Measurements from ENCODE around the gene PBX3.

PBX3 gene

DNA sequence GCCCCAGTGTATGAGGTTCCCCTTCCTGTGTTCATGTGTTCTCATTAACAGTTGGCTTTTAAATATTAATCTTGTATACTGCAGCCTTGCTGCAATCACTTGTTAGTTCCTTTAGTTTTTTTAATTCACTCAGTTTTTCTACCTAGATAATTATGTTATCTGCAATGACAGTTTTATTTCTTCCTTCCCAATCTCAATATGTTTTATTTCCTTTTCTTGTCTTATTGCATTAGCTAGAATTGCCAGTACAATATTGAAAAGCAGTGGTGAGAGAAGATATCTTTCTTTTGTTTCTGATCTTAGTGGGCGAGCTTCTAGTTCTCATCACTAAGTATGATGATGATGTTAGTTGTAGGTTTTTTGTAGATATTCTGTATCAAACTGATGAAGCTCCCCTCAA lies 232.2 kb downstream of the PBX3 start:
- no peak for DNase-seq (ENCODE audit: low spot score)

DNA sequence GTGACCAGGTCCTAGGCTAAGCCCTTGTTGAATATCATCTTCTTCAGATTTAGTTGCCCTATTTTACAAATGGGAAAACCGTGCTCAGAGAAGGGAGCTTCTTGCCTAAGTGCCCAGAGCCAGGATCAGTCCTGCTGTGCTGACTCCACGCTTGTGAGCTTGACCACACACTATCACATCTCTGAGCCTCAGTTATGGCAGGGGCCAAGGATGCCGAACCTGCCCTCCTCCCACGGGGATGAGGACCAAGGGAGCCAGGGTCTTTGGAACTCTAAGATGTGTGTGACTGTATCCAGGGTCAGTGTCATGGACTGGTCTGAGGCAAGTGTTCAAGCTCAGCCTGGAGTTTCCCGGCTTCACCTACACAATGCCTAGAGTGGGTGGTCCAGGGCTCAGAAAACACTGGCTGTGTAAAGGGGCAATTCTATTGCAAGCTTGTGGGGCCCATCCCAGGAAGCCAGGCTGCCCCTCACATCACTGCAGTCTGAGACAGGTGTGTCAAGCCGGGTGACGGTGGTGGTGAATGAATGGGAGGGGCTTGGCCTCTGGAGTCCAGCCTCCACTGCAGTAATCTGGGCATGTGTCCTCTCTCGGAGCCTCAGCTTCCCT lies 235.7 kb downstream of the PBX3 start:
- no peak for DNase-seq (ENCODE audit: low spot score)

GRCh38 chr9:125983681-125984080 lies 236.5 kb downstream of the PBX3 start:
- DNase-seq (ENCODE audit: low spot score) = no peak

- no peak for DNase-seq (ENCODE audit: low spot score)
These were observed 237.3 kb downstream of the PBX3 start for GRCh38 chr9:125984461-125984860.

GRCh38 chr9:125985142-125985997 lies 238.2 kb downstream of the PBX3 start:
- DNase-seq (ENCODE audit: low spot score) = no peak

DNA sequence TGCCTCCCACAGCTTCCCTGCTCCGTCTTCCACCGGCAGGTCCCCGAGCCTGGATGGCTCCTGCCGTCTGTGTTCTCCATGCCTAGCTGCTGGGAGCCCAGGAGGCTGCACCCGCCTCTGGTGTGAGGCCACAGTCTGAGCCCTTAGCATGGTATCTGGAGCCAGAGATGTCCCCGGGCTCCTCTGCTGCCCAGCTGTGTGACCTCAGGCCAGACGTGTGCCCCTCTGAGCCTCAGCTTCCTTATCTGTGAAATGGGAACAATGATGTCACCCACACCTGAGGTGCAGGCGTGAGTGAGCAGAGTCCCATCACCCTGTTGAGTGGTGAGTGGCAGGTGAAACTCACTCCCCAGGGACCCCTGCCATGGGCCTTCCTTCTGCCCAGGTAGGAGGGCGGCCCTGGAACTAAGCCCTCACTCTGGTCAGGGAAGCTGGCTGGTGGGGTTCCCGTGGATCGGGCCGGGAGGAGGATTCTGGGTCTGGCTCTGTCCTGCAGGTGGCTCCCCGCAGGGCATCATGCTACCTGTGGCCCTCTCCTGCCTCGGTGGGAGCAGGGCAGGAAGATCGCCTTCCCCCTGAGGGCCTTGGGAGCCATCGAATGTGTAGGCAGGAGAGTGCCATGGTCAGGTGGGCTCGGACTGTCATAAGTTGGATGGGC lies 239.0 kb downstream of the PBX3 start:
- DNase-seq (ENCODE audit: low spot score) = no peak

GRCh38 chr9:125986966-125987365 lies 239.8 kb downstream of the PBX3 start:
- DNase-seq (ENCODE audit: low spot score) = no peak

DNA sequence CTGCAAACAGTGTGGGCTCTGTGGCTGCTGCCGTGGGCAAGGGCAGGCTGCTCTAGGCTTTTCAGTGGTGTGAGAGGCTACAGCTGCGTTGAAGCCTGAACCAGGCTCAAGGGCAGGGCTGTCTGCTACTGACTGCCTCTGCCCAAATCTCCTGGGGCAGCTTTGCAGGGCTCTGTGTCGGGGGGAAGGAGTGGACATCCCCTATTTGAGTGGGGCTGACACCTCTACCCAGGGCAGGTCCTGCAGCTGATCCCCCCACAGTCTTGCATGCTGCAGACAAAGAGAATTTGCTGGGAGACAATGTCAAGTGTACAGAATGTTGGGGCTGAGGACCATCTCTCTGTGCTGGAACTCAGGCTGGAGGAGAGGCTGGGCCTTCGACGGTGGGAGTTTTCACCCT lies 240.2 kb downstream of the PBX3 start:
- DNase-seq (ENCODE audit: low spot score) = no peak

DNA sequence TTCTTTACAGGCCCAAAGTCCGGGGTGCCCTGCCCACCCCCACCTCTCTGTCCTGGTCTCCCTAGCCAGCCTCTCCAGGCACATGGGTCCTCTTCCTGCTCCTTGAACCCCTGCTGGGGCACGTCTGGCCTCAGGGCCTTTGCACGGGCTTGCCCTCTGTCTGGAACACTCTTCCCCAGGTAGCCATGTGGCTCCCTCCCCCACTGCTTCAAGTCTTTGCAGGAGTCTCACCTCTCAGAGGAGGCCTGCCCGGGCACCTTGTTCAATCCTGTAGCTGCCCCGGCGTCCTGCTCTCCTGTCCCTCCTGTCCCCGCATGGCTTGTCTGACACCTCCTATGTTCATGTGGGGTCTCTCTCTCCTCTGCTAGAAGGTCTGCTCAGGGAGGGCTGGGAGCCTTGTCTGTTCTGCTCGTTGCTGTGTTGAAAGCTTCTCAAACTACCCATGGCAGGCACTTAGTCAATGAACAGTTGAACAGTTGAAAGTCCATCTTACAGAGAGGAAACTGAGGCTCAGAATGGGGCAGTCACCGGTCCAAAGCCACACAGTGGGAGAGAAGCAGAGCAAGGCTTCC lies 241.4 kb downstream of the PBX3 start:
- no peak for DNase-seq (ENCODE audit: low spot score)

GRCh38 chr9:125989090-125989501 lies 241.9 kb downstream of the PBX3 start:
- no peak for DNase-seq (ENCODE audit: low spot score)

- no peak for DNase-seq (ENCODE audit: low spot score)
These were observed 242.5 kb downstream of the PBX3 start for GRCh38 chr9:125989524-125990180.

DNA sequence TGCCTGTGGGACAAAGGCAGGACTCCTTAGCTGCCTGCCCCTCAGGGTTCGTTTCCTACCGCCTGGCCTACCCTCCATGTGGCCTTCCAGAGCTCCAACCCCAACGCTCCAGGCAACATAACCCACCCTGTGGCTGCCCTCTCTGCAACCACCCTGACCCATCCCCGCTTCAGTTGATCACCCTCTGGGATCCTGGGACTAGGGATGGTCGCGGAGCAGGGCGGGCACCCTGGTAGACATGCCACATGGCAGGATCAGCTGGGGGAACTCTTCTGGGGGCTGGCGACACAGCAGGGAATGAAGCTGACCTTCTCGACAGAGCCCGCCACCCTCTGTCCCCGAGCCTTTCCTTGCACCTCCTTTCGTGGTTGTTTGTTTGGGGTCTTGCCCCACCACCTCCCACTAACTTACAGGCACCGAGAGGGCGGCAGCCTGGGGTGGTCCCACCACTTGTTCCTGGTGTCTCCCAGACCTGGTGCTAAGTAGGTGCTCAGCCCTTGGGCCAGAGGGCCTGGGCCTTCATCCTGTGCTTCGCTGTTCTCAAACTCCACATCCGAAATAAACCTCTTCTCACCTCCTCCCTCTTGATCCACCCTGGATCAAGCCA lies 243.1 kb downstream of the PBX3 start:
- DNase-seq (ENCODE audit: low spot score) = no peak

DNA sequence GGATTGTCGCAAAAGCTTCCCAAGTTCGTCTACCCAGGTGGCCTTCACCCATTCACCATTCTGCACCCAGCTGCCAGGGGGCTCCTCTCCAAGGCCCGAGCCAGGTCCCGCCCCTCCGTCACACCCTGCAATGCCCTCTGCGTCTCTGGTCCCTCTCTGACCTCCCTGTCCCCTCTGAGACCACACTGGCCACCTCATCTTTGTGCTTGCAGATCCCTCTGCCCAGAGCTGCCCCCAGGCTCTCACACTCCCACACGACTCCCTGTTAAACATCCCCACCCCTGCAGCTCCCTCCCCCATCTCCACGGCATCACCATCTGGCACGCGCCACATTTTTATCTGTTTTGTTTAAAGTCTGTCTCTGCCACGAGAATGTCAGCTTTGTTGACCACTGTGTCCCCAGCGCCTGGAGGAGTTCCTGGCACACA lies 243.6 kb downstream of the PBX3 start:
- DNase-seq (ENCODE audit: low spot score) = no peak

GRCh38 chr9:125991886-125992529 lies 244.8 kb downstream of the PBX3 start:
- no peak for DNase-seq (ENCODE audit: low spot score)

DNA sequence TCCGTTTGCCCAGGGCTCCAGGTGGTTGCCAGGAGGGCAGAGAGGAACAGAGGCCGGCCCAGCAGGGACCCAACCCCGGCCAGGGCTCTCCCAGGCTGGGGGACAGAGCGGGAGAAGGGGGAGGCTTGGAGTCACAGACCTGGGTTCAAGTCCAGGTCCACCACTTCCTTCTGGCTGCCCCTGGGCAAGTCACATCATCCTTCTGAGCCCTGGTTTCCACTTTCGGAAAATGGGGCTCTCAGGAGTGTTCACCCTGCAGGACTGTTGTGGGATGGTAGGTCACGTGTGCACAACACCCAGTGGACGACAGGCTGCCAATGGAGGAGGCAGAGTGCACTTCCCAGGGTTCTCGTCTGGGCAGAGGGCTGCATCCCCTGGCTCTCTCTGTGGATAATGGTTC lies 245.4 kb downstream of the PBX3 start:
- no peak for DNase-seq (ENCODE audit: low spot score)

DNA sequence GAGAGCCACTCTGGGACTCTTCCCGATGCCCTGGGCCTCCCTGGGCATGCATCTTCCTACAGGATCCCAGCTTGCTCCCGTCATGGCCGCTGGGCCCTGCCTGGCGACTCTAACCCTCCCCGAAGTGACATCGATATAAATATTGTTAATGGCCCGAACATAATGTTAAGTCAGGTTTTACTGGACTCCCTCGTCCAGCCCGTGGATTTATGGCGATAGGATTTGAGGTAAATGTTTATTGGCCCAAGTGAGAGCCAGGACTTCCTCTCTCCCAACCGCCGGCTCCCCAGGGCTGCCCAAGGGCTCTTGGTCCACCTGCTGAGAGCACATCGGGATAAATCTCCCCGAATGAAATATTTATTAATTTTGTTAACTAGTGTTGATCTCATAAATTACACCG lies 246.3 kb downstream of the PBX3 start:
- no peak for DNase-seq (ENCODE audit: low spot score)

GRCh38 chr9:125994066-125994943 lies 247.1 kb downstream of the PBX3 start:
- no peak for DNase-seq (ENCODE audit: low spot score)

DNA sequence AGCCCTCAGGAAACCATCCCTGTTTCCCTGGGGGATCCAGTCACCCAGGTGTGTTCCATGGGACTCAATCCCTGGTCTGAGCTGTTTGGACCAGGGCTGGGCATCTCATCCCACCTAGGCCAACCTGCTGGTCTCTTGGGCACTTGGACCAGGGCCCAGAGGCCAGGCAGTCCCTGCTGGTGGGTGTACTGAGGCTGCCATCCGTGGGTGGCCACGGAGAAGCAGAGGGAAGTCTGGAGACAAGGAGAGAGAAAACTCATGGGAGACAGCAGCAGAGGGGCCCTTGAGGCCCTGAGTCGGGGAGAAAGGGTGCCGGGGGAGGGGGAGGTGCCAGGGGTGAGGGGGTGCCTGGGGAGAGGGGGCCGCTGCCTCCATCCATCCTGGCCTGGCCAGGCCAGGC lies 247.8 kb downstream of the PBX3 start:
- DNase-seq (ENCODE audit: low spot score) = no peak

GRCh38 chr9:125995706-125996105 lies 248.5 kb downstream of the PBX3 start:
- DNase-seq (ENCODE audit: low spot score) = no peak

GRCh38 chr9:125996791-125997190 lies 249.6 kb downstream of the PBX3 start:
- DNase-seq (ENCODE audit: low spot score) = no peak

Measured in SW480 (cell line).